Right atrium auricular region (tissue), 2 donors: ENCODE measurements around the gene PADI1. TPM values are rescaled to one million over a fixed set of nuclear protein-coding genes. Genes with fewer than 3 reads are reported as not detected.
A peak's percentile ranks its signal among the peaks of the same experiment; 100 is the strongest.
"Not testable (repeated sequence)": the region's sequence is repeated elsewhere in the genome, so short reads cannot be mapped to it uniquely, and the experiment has no call there.

ENCODE experiments used
- DNase-seq: peaks from one replicate; pipeline ENCODE4 v3.0.0-alpha.2; 2019; ENCODE audit warnings: low spot score
- H3K27ac ChIP-seq, 2 donors: fragments of 200-600 bp; sonication (generic); 1 replicate in 1 of 2; 2 replicates in 1 of 2; pipeline ENCODE4 v1.5.1; 2016 to 2019
- H3K27me3 ChIP-seq, 2 donors: fragments of 200-600 bp; sonication (generic); one replicate each; pipeline versions ENCODE4 v1.5.1 to v1.6.0; 2017 to 2019
- H3K36me3 ChIP-seq: fragments of 200-600 bp; sonication (generic); one replicate; pipeline ENCODE4 v1.5.1; 2016
- H3K4me1 ChIP-seq, 2 donors: fragments of 200-600 bp; sonication (generic); one replicate each; pipeline versions ENCODE4 v1.5.1 to v1.6.0; 2017 to 2019
- H3K4me3 ChIP-seq, 2 donors: fragments of 200-600 bp; sonication (generic); 1 replicate in 1 of 2; 2 replicates in 1 of 2; pipeline ENCODE4 v1.5.1; 2017 to 2019; ENCODE audit warnings: mild to moderate bottlenecking in 1 of 2, moderate library complexity in 1 of 2
- H3K9me3 ChIP-seq, 2 donors: fragments of 200-600 bp; sonication (generic); one replicate each; pipeline ENCODE4 v1.5.1; 2019
- total RNA-seq, 2 donors: library from RNA; depleted of rRNA; stranded (reverse); fragments of >200 nt; gene quantifications; one replicate each; pipeline ENCODE4 v1.1.0, GENCODE V29; 2016
- TF ChIP-seq, protein P1 (sequence below), 2 donors: fragments of 200-600 bp; sonication (generic); IDR thresholded peaks; one replicate each; pipeline ENCODE4 v1.5.1; 2019; ENCODE audit warnings: antibody characterized with exemption in 2 of 2

PADI1 gene
- total RNA-seq, 2 donors from 2014 or later = not detected

DNA sequence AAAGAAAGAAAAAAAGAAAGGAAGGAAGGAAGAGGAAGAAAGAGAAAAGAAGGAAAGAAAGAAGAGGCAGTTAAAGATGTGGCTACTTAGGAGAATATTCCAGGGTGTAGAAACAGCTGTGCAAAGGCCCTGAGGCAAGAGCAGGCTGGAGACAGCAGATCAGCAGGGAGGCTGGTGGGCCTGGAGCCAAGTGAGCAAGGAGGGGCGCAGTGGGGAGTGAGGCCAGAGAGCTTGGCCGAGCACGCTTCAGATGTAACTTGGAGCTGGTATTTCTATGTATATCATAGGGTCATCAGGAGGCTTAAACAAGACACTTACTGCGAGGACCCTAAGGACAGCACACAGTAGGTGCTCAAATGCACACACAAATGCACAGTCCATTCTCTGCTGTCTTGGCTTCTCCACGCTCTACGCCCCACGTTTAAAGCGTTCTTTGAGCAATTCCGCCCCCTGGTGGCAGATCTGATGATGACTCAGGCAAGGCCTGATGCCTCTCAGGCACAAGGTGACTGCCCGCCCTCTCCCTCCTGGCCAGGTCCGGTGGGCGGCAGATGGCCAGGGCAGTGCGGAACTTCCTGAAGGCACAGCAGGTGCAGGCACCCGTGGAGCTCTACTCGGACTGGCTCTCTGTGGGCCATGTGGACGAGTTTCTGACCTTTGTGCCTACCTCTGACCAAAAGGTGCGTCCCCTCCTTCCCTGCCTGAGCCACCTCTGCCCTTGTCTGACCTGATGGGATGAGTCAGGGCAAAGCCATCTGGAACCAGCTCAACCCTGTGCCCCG is 32.0 kb downstream of the PADI1 start:
- Histone ChIP-seq H3K4me1 (no peaks in the 10 kb centered on the region), H3K4me3 (no peak overlapping the region), H3K27me3 (no peaks in the 10 kb centered on the region), H3K36me3 (no peaks in the 10 kb centered on the region), H3K27ac (no peak overlapping the region), H3K9me3 (no peaks in the 10 kb centered on the region)
- TF ChIP-seq, protein P1, sequence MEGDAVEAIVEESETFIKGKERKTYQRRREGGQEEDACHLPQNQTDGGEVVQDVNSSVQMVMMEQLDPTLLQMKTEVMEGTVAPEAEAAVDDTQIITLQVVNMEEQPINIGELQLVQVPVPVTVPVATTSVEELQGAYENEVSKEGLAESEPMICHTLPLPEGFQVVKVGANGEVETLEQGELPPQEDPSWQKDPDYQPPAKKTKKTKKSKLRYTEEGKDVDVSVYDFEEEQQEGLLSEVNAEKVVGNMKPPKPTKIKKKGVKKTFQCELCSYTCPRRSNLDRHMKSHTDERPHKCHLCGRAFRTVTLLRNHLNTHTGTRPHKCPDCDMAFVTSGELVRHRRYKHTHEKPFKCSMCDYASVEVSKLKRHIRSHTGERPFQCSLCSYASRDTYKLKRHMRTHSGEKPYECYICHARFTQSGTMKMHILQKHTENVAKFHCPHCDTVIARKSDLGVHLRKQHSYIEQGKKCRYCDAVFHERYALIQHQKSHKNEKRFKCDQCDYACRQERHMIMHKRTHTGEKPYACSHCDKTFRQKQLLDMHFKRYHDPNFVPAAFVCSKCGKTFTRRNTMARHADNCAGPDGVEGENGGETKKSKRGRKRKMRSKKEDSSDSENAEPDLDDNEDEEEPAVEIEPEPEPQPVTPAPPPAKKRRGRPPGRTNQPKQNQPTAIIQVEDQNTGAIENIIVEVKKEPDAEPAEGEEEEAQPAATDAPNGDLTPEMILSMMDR (IDR thresholded peaks at IDR 0.05) = peak; percentile 74 to 93
- peak; percentile 83 for DNase-seq

DNA sequence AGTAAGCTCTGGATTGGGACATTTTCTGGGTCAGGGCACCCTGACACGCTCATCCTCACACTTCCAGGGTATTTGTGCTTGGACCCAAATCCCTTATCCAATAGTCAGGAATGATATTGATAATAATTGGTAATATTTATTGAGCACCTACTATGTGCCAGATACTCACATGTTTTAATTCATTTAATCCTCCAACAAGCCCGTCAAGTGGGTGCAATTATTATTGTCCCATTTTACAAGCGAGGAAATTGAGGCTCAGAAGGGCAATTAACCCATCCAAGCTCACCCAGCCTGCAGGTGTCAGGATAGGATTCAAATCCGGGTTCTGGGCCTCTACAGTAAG is 32.6 kb downstream of the PADI1 start:
- Histone ChIP-seq H3K27ac (no peak overlapping the region), H3K36me3 (no peaks in the 10 kb centered on the region), H3K27me3 (no peaks in the 10 kb centered on the region), H3K4me3 (no peak overlapping the region), H3K9me3 (no peaks in the 10 kb centered on the region), H3K4me1 (no peaks in the 10 kb centered on the region)
- no peak for DNase-seq
- TF ChIP-seq, protein P1 (IDR thresholded peaks at IDR 0.05) = no peak

GRCh38 chr1:17239420-17239819 is 34.5 kb downstream of the PADI1 start:
- no peaks in the 10 kb centered on the region for H3K9me3 ChIP-seq
- no peak for DNase-seq

GRCh38 chr1:17241011-17241779 is 36.3 kb downstream of the PADI1 start:
- not testable (repeated sequence) for H3K4me3 ChIP-seq, H3K27ac ChIP-seq, H3K4me1 ChIP-seq, H3K9me3 ChIP-seq, H3K36me3 ChIP-seq, H3K27me3 ChIP-seq, DNase-seq

More at GRCh38 chr1:17239420-17239819, 34.5 kb downstream of the PADI1 start:
- Histone ChIP-seq H3K27ac (no peak overlapping the region), H3K36me3 (no peaks in the 10 kb centered on the region), H3K27me3 (no peaks in the 10 kb centered on the region), H3K4me3 (no peak overlapping the region), H3K4me1 (no peaks in the 10 kb centered on the region)
- TF ChIP-seq, protein P1 (IDR thresholded peaks at IDR 0.05) = no peak

GRCh38 chr1:17241780-17242074 is 36.8 kb downstream of the PADI1 start:
- H3K27me3 ChIP-seq, H3K4me1 ChIP-seq, H3K27ac ChIP-seq, H3K9me3 ChIP-seq, DNase-seq, H3K4me3 ChIP-seq, H3K36me3 ChIP-seq: not testable (repeated sequence)

DNA sequence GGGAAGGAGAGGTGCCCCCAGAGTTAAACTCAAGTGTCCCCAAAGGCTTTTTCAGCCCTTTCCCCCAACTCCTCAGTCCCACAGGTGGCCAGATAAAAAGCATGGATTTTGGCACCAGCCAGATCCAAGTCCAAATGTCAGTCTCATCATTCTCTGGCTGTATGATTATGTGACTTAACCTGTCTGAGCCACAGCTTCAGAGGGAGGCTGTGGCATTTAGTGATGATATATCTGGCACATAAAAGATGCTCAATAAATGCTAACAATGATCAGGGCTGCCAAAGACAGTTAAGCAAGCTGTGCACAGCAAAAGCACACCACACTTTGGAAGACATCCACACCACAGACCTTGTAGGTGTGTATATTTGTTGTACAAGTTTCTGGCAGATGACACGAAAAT is 38.3 kb downstream of the PADI1 start:
- H3K4me3 ChIP-seq = no peak overlapping the region
- H3K4me1 ChIP-seq = no peaks in the 10 kb centered on the region
- no peak for DNase-seq
- no peak overlapping the region for H3K27ac ChIP-seq
- H3K36me3 ChIP-seq = no peaks in the 10 kb centered on the region
- TF ChIP-seq, protein P1 (IDR thresholded peaks at IDR 0.05) = no peak
- no peaks in the 10 kb centered on the region for H3K9me3 ChIP-seq
- H3K27me3 ChIP-seq = no peaks in the 10 kb centered on the region
